Measurements from ENCODE around the gene TBC1D9B.

Gene TBC1D9B

GRCh38 chr5:179906795-179907555, 722 bp downstream of the TBC1D9B start:
- peak in 1 of 2 experiments; percentile 5 for DNase-seq

- no peak for DNase-seq
Observed at GRCh38 chr5:179906294-179906794, 1.4 kb downstream of the TBC1D9B start.

GRCh38 chr5:179905161-179905560, 2.5 kb downstream of the TBC1D9B start:
- no peak for DNase-seq

- DNase-seq: no peak
Observed at GRCh38 chr5:179904463-179905160, 3.1 kb downstream of the TBC1D9B start.

GRCh38 chr5:179902763-179903158, 4.9 kb downstream of the TBC1D9B start:
- no peak for DNase-seq

GRCh38 chr5:179901915-179902762, 5.6 kb downstream of the TBC1D9B start:
- no peak for DNase-seq

GRCh38 chr5:179901462-179901861, 6.2 kb downstream of the TBC1D9B start:
- DNase-seq: no peak

GRCh38 chr5:179900711-179901110, 7.0 kb downstream of the TBC1D9B start:
- DNase-seq: no peak

- DNase-seq: no peak
Observed at GRCh38 chr5:179900206-179900605, 7.5 kb downstream of the TBC1D9B start.

- no peak for DNase-seq
Observed at GRCh38 chr5:179895861-179896260, 11.8 kb downstream of the TBC1D9B start.

- DNase-seq: no peak
Observed at GRCh38 chr5:179893958-179894895, 13.5 kb downstream of the TBC1D9B start.

- DNase-seq: no peak
Observed at GRCh38 chr5:179893076-179893957, 14.4 kb downstream of the TBC1D9B start.

- DNase-seq: no peak
Observed at GRCh38 chr5:179892255-179892654, 15.4 kb downstream of the TBC1D9B start.

- no peak for DNase-seq
Observed at GRCh38 chr5:179890751-179891682, 16.7 kb downstream of the TBC1D9B start.

GRCh38 chr5:179889885-179890284, 17.8 kb downstream of the TBC1D9B start:
- DNase-seq: no peak

- DNase-seq: no peak
Observed at GRCh38 chr5:179887802-179888201, 19.9 kb downstream of the TBC1D9B start.

GRCh38 chr5:179887095-179887494, 20.6 kb downstream of the TBC1D9B start:
- no peak for DNase-seq

- no peak for DNase-seq
Observed at GRCh38 chr5:179886190-179886911, 21.3 kb downstream of the TBC1D9B start.

GRCh38 chr5:179885491-179886090, 22.1 kb downstream of the TBC1D9B start:
- no peak for DNase-seq
